Left ventricle myocardium inferior (tissue), 1 donor: ENCODE data around the gene GRB2. TPM values are rescaled to one million over a fixed set of nuclear protein-coding genes. Genes with fewer than 3 reads are reported as not detected.

Experiments used
- DNase-seq: peaks from one replicate; pipeline ENCODE4 v3.0.0-alpha.2; 2020
- H3K27ac ChIP-seq: fragments of 200-600 bp; replicated peaks from 2 replicates; pipeline ENCODE4 v1.8.0; 2021
- H3K27me3 ChIP-seq: fragments of 200-600 bp; 2 replicates; pipeline ENCODE4 v1.8.0; 2021; ENCODE audit warnings: low read depth
- H3K36me3 ChIP-seq: fragments of 200-600 bp; 2 replicates; pipeline ENCODE4 v1.8.0; 2021
- H3K4me1 ChIP-seq: fragments of 200-600 bp; 2 replicates; pipeline ENCODE4 v1.8.0; 2021
- H3K4me3 ChIP-seq: fragments of 200-600 bp; 2 replicates; pipeline ENCODE4 v1.8.0; 2021; ENCODE audit warnings: mild to moderate bottlenecking, moderate library complexity
- H3K9me3 ChIP-seq: fragments of 200-600 bp; replicated peaks from 2 replicates; pipeline ENCODE4 v1.8.0; 2021
- CTCF ChIP-seq: fragments of 200-600 bp; IDR thresholded peaks from 2 replicates; pipeline ENCODE4 v1.8.0; 2021; ENCODE audit warnings: antibody characterized with exemption, mild to moderate bottlenecking, borderline replicate concordance
- intact Hi-C: fragments of 100-400 bp; cut with micrococcal nuclease; formaldehyde crosslinking; loops from one replicate; pipeline ENCODE4 v1.11.0; 2022
- total RNA-seq: library from RNA; stranded (reverse); fragmentation: NEBNext Ultra II Directional; extraction: Animal tissue kit (Norgen Biotek cat#: 25700); gene quantifications from one replicate; pipeline ENCODE4 v1.2.1, GENCODE V29; 2021
- donor health status: DM: no; HTN: yes; CAD: no; lungs with severe emphysema.

Gene GRB2
- total RNA-seq, 1 donor from 2014 or later, result 42.2 TPM

- H3K36me3 ChIP-seq, result peaks cover 16% of the 10 kb centered on the region
- intact Hi-C loops, result no loop called here
These were observed 115.6 kb downstream of the GRB2 start for GRCh38 chr17:75289832-75290337.

GRCh38 chr17:75289115-75289831 is 116.2 kb downstream of the GRB2 start, which contains the start of gene SLC25A19:
SLC25A19 (minus strand) TSS chr17:75289433; CDS start chr17:75286764, 2,669 bp downstream.
- Histone ChIP-seq H3K36me3 (peaks cover 17% of the 10 kb centered on the region), H3K27ac (peak within 1 kb of the TSS; percentile 95), H3K4me1 (peaks cover 17% of the 10 kb centered on the region), H3K4me3 (peak within 1 kb of the TSS; percentile 82), H3K27me3 (no peaks in the 10 kb centered on the region), H3K9me3 (no peaks in the 10 kb centered on the region)
- TF ChIP-seq CTCF, result peak; percentile 36
- DNase-seq, result peak; percentile 98
- intact Hi-C loops, result no loop called here

More at GRCh38 chr17:75289832-75290337, 115.6 kb downstream of the GRB2 start:
- peaks cover 17% of the 10 kb centered on the region for H3K4me1 ChIP-seq
- no peaks in the 10 kb centered on the region for H3K27me3 ChIP-seq
- TF ChIP-seq CTCF, result peak; percentile 7
- peak; percentile 52 for DNase-seq
- H3K9me3 ChIP-seq, result no peaks in the 10 kb centered on the region
- H3K27ac ChIP-seq, result peak overlapping the region; percentile 95
- H3K4me3 ChIP-seq, result peak overlapping the region; percentile 82

GRCh38 chr17:75288770-75289114 is 116.7 kb downstream of the GRB2 start:
- no peak for DNase-seq
- Histone ChIP-seq H3K36me3 (peaks cover 20% of the 10 kb centered on the region), H3K9me3 (no peaks in the 10 kb centered on the region), H3K4me1 (peaks cover 17% of the 10 kb centered on the region), H3K4me3 (peak overlapping the region; percentile 82), H3K27ac (peak overlapping the region; percentile 95), H3K27me3 (no peaks in the 10 kb centered on the region)
- intact Hi-C loops, result no loop called here
- no peak for TF ChIP-seq CTCF

- no peak for DNase-seq
- H3K27ac ChIP-seq, result peak overlapping the region; percentile 95
- peak overlapping the region; percentile 82 for H3K4me3 ChIP-seq
- intact Hi-C loops, result no loop called here
- no peaks in the 10 kb centered on the region for H3K27me3 ChIP-seq
- TF ChIP-seq CTCF, result no peak
- H3K36me3 ChIP-seq, result peaks cover 23% of the 10 kb centered on the region
- peaks cover 17% of the 10 kb centered on the region for H3K4me1 ChIP-seq
- no peaks in the 10 kb centered on the region for H3K9me3 ChIP-seq
These were observed 117.1 kb downstream of the GRB2 start for GRCh38 chr17:75288359-75288758.

- Histone ChIP-seq H3K9me3 (no peaks in the 10 kb centered on the region), H3K27me3 (no peaks in the 10 kb centered on the region), H3K4me3 (no peak overlapping the region), H3K36me3 (peaks cover 31% of the 10 kb centered on the region), H3K27ac (no peak overlapping the region), H3K4me1 (peaks cover 17% of the 10 kb centered on the region)
- no peak for DNase-seq
- TF ChIP-seq CTCF, result no peak
- intact Hi-C loops, result no loop called here
These were observed 118.3 kb downstream of the GRB2 start for GRCh38 chr17:75287221-75287620.
